VCaP (cell line): Measurements from ENCODE around the gene HS3ST5.

Experiments
- H3K27ac ChIP-seq: fragments of 450-650 bp; 2 replicates; pipeline ENCODE4 v1.5.1; 2017
- TF ChIP-seq, protein P1 (sequence below): fragments of 450-650 bp; conservative IDR thresholded peaks from 2 replicates; pipeline ENCODE4 v1.5.1; 2017; ENCODE audit warnings: mild to moderate bottlenecking, moderate library complexity

HS3ST5 gene

GRCh38 chr6:114195631-114196403 lies 147.0 kb downstream of the HS3ST5 start:
- H3K27ac ChIP-seq = no peak overlapping the region
- TF ChIP-seq, protein P1, sequence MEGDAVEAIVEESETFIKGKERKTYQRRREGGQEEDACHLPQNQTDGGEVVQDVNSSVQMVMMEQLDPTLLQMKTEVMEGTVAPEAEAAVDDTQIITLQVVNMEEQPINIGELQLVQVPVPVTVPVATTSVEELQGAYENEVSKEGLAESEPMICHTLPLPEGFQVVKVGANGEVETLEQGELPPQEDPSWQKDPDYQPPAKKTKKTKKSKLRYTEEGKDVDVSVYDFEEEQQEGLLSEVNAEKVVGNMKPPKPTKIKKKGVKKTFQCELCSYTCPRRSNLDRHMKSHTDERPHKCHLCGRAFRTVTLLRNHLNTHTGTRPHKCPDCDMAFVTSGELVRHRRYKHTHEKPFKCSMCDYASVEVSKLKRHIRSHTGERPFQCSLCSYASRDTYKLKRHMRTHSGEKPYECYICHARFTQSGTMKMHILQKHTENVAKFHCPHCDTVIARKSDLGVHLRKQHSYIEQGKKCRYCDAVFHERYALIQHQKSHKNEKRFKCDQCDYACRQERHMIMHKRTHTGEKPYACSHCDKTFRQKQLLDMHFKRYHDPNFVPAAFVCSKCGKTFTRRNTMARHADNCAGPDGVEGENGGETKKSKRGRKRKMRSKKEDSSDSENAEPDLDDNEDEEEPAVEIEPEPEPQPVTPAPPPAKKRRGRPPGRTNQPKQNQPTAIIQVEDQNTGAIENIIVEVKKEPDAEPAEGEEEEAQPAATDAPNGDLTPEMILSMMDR = no peak

- H3K27ac ChIP-seq = no peak overlapping the region
- TF ChIP-seq, protein P1 = no peak
Measured at GRCh38 chr6:114195027-114195365, 147.8 kb downstream of the HS3ST5 start.

DNA sequence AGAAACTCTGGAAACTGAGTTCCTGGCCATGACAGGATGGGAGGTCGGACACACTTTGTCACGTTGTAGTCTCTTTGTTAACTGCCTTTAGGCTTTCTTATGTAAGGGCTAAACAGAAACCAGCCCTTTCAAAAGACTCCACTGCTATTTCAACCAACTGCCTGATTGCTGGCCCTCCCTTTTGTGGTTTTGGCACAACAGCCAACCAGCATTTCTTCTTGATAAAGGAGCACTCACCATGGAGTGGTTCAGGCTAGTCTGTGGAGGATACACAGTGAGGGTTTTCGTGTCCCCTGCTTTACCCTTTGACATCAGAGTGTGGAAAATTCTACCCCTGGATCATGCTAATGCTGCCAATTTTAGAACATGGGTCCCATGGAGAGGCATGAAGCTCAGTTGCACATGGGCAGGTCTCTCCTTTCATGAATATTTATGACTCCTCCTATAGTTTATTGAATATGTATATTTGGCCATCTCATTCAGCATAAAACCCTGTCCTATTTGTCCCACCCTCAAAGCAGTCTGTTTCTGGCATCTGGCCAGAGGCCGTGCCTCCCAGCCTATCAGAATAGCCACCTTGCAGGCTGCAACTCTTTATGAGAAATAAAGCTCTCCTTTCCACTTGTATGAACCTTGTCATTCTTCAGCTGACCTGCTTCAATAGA lies 148.3 kb downstream of the HS3ST5 start:
- TF ChIP-seq, protein P1 = no peak
- no peak overlapping the region for H3K27ac ChIP-seq

DNA sequence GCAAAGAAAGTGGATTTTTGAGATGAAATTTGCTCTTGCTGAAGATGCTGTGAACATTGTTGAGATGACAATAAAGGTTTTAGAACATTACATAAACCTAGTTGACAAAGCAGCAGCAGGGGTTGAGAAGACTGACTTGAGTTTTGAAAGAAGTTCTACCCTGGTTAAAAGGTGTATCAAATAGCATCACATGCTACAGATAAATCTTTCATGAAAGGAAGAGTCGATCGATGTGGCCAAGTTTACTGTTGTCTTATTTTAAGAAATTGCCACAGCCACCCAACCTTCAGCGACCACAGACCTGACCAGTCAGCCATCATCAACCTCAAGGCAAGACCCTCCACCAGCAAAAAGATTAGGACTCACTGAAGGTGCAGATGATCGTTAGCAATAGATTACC lies 155.3 kb downstream of the HS3ST5 start:
- TF ChIP-seq, protein P1 = no peak
- H3K27ac ChIP-seq = no peak overlapping the region

DNA sequence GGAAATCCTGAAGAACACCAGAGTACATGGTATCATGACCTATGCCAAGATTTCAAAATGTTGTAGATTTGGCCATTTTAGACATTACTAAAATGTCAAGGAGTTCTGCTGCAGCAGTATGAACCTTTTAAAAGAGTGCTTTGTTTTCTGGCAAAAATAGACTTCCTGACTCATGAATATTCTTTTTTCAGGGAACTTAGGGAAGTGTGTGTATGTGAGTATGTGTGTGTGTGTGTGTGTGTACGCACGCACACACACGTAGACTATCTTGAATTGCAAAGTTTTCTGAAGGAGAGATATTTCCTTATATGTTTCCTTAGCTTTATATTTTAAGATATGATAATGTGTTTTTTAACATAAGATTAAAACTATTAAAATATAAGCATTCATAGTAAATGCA lies 161.2 kb downstream of the HS3ST5 start:
- H3K27ac ChIP-seq = no peak overlapping the region
- TF ChIP-seq, protein P1 = no peak

GRCh38 chr6:114179411-114179810 lies 163.4 kb downstream of the HS3ST5 start:
- TF ChIP-seq, protein P1 = no peak
- H3K27ac ChIP-seq = no peak overlapping the region

GRCh38 chr6:114176726-114177125 lies 166.1 kb downstream of the HS3ST5 start:
- TF ChIP-seq, protein P1 = no peak
- H3K27ac ChIP-seq = no peak overlapping the region
